OCI-LY3 (cell line): ENCODE measurements around the gene SRCAP.

Experiments used
- CTCF ChIP-seq: fragments of 200-600, 300-600 bp; sonication (generic); IDR thresholded peaks from 2 replicates; pipeline ENCODE4 v1.5.1; 2014; ENCODE audit warnings: antibody characterized with exemption, low read length, low read depth
- EZH2phosphoT487 ChIP-seq: fragments of 200-600 bp; shearing (Covaris generic); IDR thresholded peaks from 2 replicates; pipeline ENCODE4 v1.6.1; 2018; ENCODE audit warnings: antibody characterized with exemption, mixed run types, low read depth

- TF ChIP-seq CTCF, result no peak
- TF ChIP-seq EZH2phosphoT487, result no peak
Measured at GRCh38 chr16:30650369-30651123, 48.4 kb upstream of the SRCAP start, which contains the start of gene PRR14.
